Measurements from ENCODE around the gene H19.

- no peak for TF ChIP-seq EZH2 (IDR thresholded peaks at IDR 0.05; ENCODE audit: borderline replicate concordance)
- TF ChIP-seq CTCF (IDR thresholded peaks at IDR 0.05; ENCODE audit: poor library complexity), result no peak
Observed at GRCh38 chr11:1952806-1953482, 44.7 kb downstream of the H19 start.
